SH-SY5Y (cell line): ENCODE results near the gene SLC41A1.

Experiments
- GATA2 ChIP-seq: IDR thresholded peaks from 2 replicates; pipeline ENCODE4 v1.6.1; 2011; ENCODE audit warnings: mild to moderate bottlenecking, low read depth, low read length
- GATA3 ChIP-seq: IDR thresholded peaks from 2 replicates; pipeline ENCODE4 v1.6.1; 2011; ENCODE audit warnings: low read depth, mild to moderate bottlenecking, low read length, moderate library complexity

DNA sequence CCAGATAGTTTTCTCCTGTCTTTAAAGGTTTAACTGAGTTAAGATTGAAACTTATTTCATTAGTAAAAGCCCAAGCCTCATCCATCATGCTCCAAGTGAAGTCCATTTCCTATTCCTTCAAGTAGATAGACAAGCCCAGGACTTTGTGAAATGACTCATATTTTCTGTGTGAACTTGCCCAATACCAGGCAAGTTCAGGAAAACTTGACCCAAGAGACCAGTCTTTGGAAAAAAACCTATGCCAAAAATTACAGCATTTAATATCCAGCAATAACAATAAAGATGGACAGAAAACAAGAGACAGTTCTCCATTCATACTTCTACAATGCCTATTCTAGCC is 37.3 kb downstream of the SLC41A1 start:
- TF ChIP-seq GATA3 (no peak), GATA2 (no peak)
